Jurkat, Clone E6-1 (cell line): ENCODE measurements around the gene NFIX.

Experiments used
- DNase-seq: peaks from one replicate; pipeline ENCODE4 v3.0.0-alpha.2; 2011; ENCODE audit warnings: low read depth, low spot score
- H3K4me3 ChIP-seq: 2 replicates; pipeline ENCODE4 v1.5.1; 2011; ENCODE audit warnings: mild to moderate bottlenecking, low read length, control low read depth, moderate library complexity

The NFIX gene

GRCh38 chr19:13028027-13028426, 32.8 kb downstream of the NFIX start:
- H3K4me3 ChIP-seq = no peak overlapping the region
- DNase-seq = no peak

DNA sequence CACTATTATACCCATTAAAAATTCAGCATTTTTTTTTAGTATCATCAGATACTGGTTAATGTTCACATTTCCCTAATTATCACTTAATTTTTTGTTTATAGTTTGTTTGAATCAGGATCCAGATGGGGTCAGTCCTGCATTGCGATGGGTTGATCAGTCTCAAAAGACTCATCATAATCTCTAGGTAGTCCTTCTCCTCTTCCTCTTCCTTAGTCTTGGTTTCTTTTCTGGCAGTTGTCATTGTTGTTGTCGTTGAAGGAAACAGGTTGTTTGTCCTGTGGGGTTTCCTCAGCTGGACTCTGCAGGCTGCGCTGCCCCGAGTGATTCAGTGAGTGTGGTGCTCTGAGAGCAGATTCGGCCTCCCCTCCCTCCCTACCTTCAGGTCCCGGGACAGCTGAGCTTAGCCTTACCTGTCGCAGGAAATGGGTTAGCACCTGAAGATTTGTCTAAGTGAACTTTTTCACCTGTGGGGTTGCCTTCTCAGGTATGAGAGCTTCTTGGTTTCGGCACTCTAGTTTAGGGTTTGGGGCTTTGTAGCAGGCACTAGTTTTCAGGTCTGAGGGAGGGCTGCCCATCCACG, 34.1 kb downstream of the NFIX start:
- no peak for DNase-seq
- H3K4me3 ChIP-seq = no peak overlapping the region

GRCh38 chr19:13029893-13030292, 34.6 kb downstream of the NFIX start:
- DNase-seq = no peak
- H3K4me3 ChIP-seq = no peak overlapping the region

DNA sequence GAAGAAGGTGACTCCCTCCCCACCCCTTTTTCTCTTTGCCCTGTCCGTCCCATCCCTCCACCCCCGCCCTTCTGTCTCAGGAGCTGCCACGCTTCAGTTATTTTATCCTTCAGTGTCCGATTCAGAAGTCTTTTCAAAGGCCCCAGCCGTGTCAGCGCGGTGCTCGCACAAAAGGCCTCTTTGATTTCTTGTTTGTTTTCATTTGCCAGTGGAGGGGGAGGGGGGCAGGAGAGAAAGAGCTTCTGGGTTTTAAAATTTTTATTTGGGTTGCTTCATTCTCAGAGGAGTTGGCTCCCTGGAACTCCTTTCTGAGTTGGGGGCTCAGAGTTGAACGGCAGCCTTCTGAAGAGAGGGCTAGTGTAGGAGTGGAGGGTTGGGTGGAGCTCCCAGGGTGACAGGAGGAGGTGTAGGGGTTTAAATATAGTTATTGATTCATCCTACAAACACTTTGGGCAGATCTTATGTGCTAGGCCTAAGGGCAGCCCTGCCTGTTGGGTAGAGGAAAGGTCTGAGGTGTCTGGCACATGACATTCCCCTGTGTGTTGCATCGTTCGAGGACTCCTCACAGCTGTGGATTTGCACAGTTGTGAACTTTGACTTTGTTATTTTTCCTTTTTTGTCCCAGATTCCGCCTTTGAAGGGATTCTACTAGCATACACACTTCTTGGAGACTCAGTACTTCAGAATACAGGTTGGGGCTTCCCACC, 36.8 kb downstream of the NFIX start:
- no peak overlapping the region for H3K4me3 ChIP-seq
- DNase-seq = no peak

DNA sequence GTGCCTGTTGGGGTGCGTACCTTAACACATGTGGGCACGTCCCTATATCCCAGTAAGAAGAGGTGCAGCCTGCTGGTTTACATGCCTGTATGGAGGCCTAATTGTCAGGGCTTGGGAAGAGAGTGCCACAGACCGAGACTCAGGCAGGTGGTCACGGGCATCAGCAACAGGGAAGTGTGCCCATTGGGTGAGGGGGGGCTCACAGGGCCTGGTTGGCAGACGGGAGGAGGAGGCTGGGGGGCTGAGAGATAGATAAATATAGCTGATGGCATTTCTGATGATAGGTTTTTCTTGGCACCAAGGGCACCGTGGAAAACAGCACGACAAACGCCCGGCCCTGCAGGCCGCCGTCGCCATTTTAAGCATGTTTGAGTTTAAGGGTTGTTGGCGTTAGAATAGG, 37.6 kb downstream of the NFIX start:
- H3K4me3 ChIP-seq = no peak overlapping the region
- DNase-seq = no peak

DNA sequence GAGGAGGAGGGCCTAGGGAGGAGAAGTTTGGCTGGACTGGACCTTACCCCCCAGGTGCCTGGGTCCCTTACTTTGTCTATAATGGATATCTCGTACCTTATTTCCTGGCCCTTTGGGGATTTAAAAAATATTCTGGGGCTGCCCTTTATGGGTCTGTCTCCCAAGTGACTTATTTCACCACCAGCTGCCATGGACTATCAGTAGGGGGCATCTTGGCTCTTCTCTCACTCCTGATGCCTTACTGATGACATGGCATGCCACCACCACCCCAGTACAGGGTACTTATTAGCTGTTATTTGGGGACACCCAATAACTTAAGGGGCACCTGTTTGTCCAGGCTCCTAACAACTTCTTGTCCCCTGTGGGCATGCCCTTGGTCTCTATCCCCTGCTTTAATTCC, 38.0 kb downstream of the NFIX start:
- H3K4me3 ChIP-seq = no peak overlapping the region
- no peak for DNase-seq

DNA sequence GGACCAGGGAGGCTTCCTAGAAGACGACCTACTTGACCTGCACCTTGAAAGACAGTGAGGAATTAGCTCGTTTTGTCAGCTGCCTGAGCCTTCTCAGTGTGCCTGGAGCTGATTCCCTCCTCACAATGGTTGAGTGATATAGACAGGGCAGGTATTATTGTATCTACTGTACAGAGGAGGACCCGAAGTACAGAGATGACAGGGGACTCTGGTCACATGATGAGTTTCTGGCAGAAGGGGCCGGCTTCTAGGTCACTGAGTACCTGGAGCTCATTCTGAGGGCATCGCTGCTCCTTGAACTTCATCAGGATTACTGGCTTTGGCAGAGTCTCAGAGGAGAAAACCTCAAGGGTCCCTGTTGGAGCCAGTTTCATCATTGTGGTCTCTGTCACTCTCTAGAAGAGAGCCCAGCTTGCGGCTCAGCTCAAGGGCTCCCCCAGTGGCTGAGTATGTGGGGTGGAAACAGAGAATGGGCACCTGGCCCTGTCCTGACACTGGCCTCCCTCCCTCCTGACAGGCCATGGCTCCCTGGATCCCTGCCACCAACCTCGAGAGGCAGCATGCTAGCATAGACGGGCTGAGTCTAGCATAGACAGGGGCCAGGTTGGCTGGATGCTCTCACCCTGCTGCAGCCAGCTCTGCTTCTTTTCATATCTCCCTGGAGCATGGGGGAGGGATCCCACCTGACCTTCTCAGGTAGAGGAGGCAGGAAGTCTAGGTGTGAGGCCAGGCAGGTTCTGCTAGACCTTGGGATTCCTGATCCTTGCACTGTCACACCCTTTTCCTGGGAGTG, 38.7 kb downstream of the NFIX start:
- no peak overlapping the region for H3K4me3 ChIP-seq
- no peak for DNase-seq

DNA sequence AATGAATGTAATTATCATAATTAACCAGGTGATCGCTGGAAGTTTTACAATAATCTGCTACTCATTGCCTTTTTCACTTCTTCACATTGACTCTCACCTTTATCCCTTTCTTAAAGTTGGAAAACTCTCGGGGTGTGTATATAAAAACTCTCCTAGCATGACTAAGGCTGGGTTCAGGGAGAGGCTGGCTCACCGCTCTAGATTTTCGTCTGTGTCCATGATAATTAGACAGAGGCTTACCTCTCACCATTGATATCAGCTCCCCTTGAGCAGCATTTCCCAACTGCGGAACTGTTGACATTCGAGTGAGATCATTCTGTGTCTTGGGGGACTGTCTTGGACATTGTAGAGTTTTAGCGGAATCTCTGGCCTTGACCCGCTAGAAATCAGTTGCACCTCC, 39.4 kb downstream of the NFIX start:
- H3K4me3 ChIP-seq = no peak overlapping the region
- DNase-seq = no peak

GRCh38 chr19:13035820-13036365, 40.6 kb downstream of the NFIX start:
- no peak for DNase-seq
- H3K4me3 ChIP-seq = no peak overlapping the region

GRCh38 chr19:13036366-13036976, 41.2 kb downstream of the NFIX start:
- no peak for DNase-seq

GRCh38 chr19:13037161-13037560, 41.9 kb downstream of the NFIX start:
- H3K4me3 ChIP-seq = no peak overlapping the region
- DNase-seq = no peak

More at GRCh38 chr19:13036366-13036976, 41.2 kb downstream of the NFIX start:
- no peak overlapping the region for H3K4me3 ChIP-seq

DNA sequence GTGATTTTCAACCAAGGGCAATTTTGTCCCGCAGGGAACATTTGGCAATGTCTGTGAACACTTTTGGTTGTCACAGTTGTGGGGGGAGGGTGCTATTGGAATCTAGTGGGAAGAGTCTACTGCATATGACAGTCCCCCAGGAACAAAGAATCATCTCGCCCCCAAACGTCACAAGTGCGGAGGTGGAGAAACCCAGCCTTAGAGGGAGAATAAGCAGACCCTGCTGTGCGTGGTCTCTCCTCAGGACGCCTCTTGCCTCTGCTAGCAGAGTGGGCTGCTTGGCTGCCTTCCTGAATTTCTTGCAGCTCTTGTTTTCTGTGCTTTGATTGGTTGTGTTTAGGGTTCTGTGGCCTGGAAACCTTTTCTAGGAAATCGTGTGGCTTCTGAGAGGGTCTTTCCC, 42.5 kb downstream of the NFIX start:
- H3K4me3 ChIP-seq = no peak overlapping the region
- DNase-seq = no peak

GRCh38 chr19:13038306-13039210, 43.3 kb downstream of the NFIX start:
- no peak overlapping the region for H3K4me3 ChIP-seq

GRCh38 chr19:13039211-13039789, 44.0 kb downstream of the NFIX start:
- no peak overlapping the region for H3K4me3 ChIP-seq
- DNase-seq = no peak

More at GRCh38 chr19:13038306-13039210, 43.3 kb downstream of the NFIX start:
- no peak for DNase-seq

GRCh38 chr19:13040232-13040947, 45.1 kb downstream of the NFIX start:
- no peak overlapping the region for H3K4me3 ChIP-seq
- no peak for DNase-seq

GRCh38 chr19:13040948-13041292, 45.6 kb downstream of the NFIX start:
- no peak for DNase-seq
- H3K4me3 ChIP-seq = no peak overlapping the region

GRCh38 chr19:13042443-13043130, 47.3 kb downstream of the NFIX start:
- no peak for DNase-seq
- H3K4me3 ChIP-seq = no peak overlapping the region
